ENCODE data around the gene ZNF215.

GRCh38 chr11:6911948-6912347, 14.3 kb upstream of the ZNF215 start:
- TF ChIP-seq POLR2AphosphoS5 (IDR thresholded peaks at IDR 0.05; ENCODE audit: low read depth), result no peak
- TF ChIP-seq CTCF (IDR thresholded peaks at IDR 0.05; ENCODE audit: insufficient read depth, low read length), result no peak
- TF ChIP-seq REST (IDR thresholded peaks at IDR 0.05; ENCODE audit: insufficient replicate concordance, low read depth), result no peak
- no peak for TF ChIP-seq GABPA (IDR thresholded peaks at IDR 0.05; ENCODE audit: low read depth)
